B cell (primary cell): ENCODE results near the gene AFF3.

Experiments used
- EZH2 ChIP-seq: IDR thresholded peaks from 2 replicates; pipeline ENCODE4 v1.6.1; 2012; ENCODE audit warnings: borderline replicate concordance, low read depth, mild to moderate bottlenecking, moderate library complexity, low read length; ENCODE audit not compliant: insufficient read depth, poor library complexity, severe bottlenecking
- TF ChIP-seq, protein P1 (sequence below): fragments of 200-600 bp; IDR thresholded peaks from one replicate; pipeline ENCODE4 v1.8.0; 2022; ENCODE audit warnings: antibody characterized with exemption, mild to moderate bottlenecking

DNA sequence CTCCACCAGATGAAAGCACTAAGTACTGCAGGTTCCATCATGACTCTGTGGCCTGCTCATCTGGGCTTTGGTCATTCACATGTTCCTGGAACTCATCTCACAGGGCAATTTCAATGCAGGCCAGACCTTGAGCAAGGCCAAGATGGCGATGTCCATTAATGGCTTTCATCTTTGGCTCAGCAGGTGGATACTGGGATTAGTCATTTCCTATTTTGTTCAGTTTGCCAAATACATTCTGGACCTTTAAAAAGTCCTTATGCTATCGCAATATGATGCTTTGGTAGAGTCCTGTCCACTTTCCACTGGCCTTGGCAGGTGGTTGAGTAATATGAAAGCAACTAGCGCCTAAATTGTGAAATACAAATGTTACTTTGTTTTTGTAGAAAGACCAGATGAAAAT is 482.5 kb downstream of the AFF3 start:
- TF ChIP-seq, protein P1, sequence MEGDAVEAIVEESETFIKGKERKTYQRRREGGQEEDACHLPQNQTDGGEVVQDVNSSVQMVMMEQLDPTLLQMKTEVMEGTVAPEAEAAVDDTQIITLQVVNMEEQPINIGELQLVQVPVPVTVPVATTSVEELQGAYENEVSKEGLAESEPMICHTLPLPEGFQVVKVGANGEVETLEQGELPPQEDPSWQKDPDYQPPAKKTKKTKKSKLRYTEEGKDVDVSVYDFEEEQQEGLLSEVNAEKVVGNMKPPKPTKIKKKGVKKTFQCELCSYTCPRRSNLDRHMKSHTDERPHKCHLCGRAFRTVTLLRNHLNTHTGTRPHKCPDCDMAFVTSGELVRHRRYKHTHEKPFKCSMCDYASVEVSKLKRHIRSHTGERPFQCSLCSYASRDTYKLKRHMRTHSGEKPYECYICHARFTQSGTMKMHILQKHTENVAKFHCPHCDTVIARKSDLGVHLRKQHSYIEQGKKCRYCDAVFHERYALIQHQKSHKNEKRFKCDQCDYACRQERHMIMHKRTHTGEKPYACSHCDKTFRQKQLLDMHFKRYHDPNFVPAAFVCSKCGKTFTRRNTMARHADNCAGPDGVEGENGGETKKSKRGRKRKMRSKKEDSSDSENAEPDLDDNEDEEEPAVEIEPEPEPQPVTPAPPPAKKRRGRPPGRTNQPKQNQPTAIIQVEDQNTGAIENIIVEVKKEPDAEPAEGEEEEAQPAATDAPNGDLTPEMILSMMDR: no peak
- TF ChIP-seq EZH2: no peak
